GM12801 (cell line): ENCODE data around the gene HELZ2.

Experiments
- CTCF ChIP-seq: IDR thresholded peaks from one replicate; pipeline ENCODE4 v1.5.1; 2011; ENCODE audit warnings: control low read depth; ENCODE audit not compliant: insufficient read length; ENCODE audit errors: extremely low read depth

The HELZ2 gene

GRCh38 chr20:63541371-63541770, 32.7 kb downstream of the HELZ2 start:
- no peak for TF ChIP-seq CTCF

DNA sequence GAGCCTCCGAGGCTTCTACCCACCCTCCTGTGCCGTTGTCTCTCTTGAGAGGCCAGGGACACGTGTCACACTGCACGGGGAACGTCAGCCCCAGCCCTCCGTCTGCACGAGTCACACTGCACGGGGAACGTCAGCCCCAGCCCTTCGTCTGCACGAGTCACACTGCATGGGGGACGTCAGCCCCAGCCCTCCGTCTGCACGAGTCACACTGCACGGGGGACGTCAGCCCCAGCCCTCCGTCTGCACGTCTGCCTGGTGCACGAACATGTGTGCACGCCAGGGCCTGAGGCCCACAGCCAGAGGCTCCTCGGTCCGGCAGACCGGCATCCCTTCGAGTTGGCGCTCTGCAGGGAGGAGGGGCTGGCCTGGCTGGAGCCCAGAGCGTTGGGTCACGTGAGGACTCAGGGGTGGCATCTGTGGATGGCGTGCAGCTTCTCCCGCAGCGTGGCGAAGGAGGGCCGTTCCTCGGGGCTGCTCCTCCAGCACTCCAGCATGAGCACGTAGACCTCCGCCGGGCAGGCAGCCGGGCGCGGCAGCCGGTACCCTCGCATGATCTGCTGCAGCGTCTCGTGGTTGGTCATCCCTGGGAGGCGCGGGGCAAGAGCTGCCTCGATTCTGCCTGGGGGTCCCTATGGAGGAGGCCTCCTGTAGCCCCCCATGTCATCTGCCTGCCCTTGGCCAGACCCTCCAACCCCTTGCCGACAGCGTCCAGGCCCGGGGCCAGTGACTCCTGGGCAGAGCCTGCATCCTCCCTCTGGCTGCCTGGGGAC, 33.4 kb downstream of the HELZ2 start:
- no peak for TF ChIP-seq CTCF

GRCh38 chr20:63539441-63540370, 34.3 kb downstream of the HELZ2 start:
- no peak for TF ChIP-seq CTCF

- TF ChIP-seq CTCF = no peak
Observed at GRCh38 chr20:63539092-63539430, 35.0 kb downstream of the HELZ2 start.

- TF ChIP-seq CTCF = no peak
Observed at GRCh38 chr20:63538204-63539091, 35.6 kb downstream of the HELZ2 start.

DNA sequence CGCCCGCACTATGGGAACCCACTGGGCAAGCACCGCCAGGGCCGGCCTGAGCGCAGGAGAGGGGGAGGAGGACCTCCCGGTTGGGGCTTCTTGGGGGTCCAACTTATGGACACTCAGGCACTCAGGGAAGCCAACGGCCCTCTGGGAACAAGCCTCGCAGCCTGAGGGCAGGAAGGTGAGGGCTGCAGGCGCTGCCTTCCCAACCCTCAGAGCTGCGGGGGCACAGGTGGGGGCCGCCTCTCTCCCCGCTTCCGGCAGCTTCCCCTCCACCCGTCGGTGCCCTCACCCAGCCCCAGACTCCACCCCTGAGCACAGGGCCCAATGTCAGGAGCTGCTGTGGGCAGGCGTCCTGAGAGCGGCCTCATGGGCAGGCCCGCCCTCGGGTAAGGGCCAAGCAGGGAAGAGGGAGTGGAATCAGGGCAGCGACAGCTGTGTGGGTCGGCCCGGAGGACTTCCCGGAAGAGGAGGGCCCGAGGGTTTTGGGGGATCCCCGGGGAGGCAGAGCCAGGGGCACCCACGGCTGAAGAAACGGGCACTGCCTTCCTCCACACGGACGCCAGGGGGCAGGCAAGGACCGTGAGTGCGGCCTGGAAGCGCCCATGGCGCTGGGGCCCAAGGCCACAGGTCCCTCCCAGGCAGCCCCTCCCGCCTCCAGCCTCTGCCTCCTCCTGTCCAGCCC, 36.4 kb downstream of the HELZ2 start:
- peak; percentile 2 for TF ChIP-seq CTCF
